ENCODE measurements around the gene LYRM1.
A peak's percentile ranks its signal among the peaks of the same experiment; 100 is the strongest.

LYRM1 gene

GRCh38 chr16:20874088-20874581 is 26.4 kb upstream of the LYRM1 start:
- peak overlapping the region; percentile 98 for H3K27ac ChIP-seq
- H3K4me3 ChIP-seq (ENCODE audit: low read depth, low read length) = no peak overlapping the region
- no peaks in the 10 kb centered on the region for H3K9me3 ChIP-seq (ENCODE audit: severe bottlenecking)
- no peaks in the 10 kb centered on the region for H3K27me3 ChIP-seq (ENCODE audit: insufficient read depth, low read depth, severe bottlenecking)
- DNase-seq = no peak
- peaks cover 40% of the 10 kb centered on the region for H3K36me3 ChIP-seq
- TF ChIP-seq CTCF (IDR thresholded peaks at IDR 0.05; ENCODE audit: low read depth, low read length) = no peak

GRCh38 chr16:20875355-20875650 is 25.3 kb upstream of the LYRM1 start:
- Histone ChIP-seq H3K36me3 (peaks cover 48% of the 10 kb centered on the region), H3K4me3 (ENCODE audit: low read depth, low read length) (no peak overlapping the region), H3K9me3 (ENCODE audit: severe bottlenecking) (no peaks in the 10 kb centered on the region), H3K27me3 (ENCODE audit: insufficient read depth, low read depth, severe bottlenecking) (no peaks in the 10 kb centered on the region), H3K27ac (peak overlapping the region; percentile 98)
- no peak for DNase-seq
- TF ChIP-seq CTCF (IDR thresholded peaks at IDR 0.05; ENCODE audit: low read depth, low read length) = no peak

GRCh38 chr16:20878682-20879147 is 21.9 kb upstream of the LYRM1 start:
- no peaks in the 10 kb centered on the region for H3K27me3 ChIP-seq (ENCODE audit: insufficient read depth, low read depth, severe bottlenecking)
- H3K27ac ChIP-seq = no peak overlapping the region
- TF ChIP-seq CTCF (IDR thresholded peaks at IDR 0.05; ENCODE audit: low read depth, low read length) = no peak
- no peak for DNase-seq
- H3K4me3 ChIP-seq (ENCODE audit: low read depth, low read length) = no peak overlapping the region
- H3K36me3 ChIP-seq = peaks cover 55% of the 10 kb centered on the region
- no peaks in the 10 kb centered on the region for H3K9me3 ChIP-seq (ENCODE audit: severe bottlenecking)

GRCh38 chr16:20879175-20880040 is 21.2 kb upstream of the LYRM1 start:
- Histone ChIP-seq H3K36me3 (peaks cover 62% of the 10 kb centered on the region), H3K27me3 (ENCODE audit: insufficient read depth, low read depth, severe bottlenecking) (no peaks in the 10 kb centered on the region), H3K9me3 (ENCODE audit: severe bottlenecking) (no peaks in the 10 kb centered on the region), H3K27ac (no peak overlapping the region), H3K4me3 (ENCODE audit: low read depth, low read length) (no peak overlapping the region)
- TF ChIP-seq CTCF (IDR thresholded peaks at IDR 0.05; ENCODE audit: low read depth, low read length) = no peak
- no peak for DNase-seq

- DNase-seq = no peak
- peak overlapping the region; percentile 66 for H3K27ac ChIP-seq
- no peak for TF ChIP-seq CTCF (IDR thresholded peaks at IDR 0.05; ENCODE audit: low read depth, low read length)
Measured at GRCh38 chr16:20880867-20881502, 19.6 kb upstream of the LYRM1 start.

More at GRCh38 chr16:20880867-20881502, 19.6 kb upstream of the LYRM1 start:
- no peaks in the 10 kb centered on the region for H3K9me3 ChIP-seq (ENCODE audit: severe bottlenecking)
- peaks cover 70% of the 10 kb centered on the region for H3K36me3 ChIP-seq
- H3K4me3 ChIP-seq (ENCODE audit: low read depth, low read length) = no peak overlapping the region
- H3K27me3 ChIP-seq (ENCODE audit: insufficient read depth, low read depth, severe bottlenecking) = no peaks in the 10 kb centered on the region
